Measurements from ENCODE around the gene TNNT1. TPM values are rescaled to one million over a fixed set of nuclear protein-coding genes. Genes with fewer than 3 reads are reported as not detected.

TNNT1 gene
- total RNA-seq, 1 donor from 2014 or later, result 1.7 TPM

DNA sequence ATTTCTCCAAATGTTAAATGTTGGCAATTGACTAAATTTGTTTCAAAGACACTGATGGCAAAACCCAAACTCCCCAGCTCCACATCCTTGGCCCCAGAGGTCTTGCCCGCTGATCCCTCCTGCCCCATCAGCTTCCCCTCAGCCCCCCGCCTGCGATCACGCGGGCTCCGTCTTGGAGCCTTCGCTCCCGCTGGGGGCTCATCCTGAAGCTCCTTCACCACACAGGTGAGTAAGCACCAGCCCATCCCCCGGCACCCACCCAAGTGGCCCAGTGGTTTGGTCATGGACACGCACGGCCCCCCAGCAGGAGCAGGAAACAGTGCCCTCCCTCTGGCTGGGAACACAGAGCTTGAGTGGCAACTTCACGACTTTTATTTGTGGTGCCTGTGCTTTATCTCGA lies 58.4 kb downstream of the TNNT1 start:
- no peak for DNase-seq (ENCODE audit: low read depth in 2 of 2)

DNA sequence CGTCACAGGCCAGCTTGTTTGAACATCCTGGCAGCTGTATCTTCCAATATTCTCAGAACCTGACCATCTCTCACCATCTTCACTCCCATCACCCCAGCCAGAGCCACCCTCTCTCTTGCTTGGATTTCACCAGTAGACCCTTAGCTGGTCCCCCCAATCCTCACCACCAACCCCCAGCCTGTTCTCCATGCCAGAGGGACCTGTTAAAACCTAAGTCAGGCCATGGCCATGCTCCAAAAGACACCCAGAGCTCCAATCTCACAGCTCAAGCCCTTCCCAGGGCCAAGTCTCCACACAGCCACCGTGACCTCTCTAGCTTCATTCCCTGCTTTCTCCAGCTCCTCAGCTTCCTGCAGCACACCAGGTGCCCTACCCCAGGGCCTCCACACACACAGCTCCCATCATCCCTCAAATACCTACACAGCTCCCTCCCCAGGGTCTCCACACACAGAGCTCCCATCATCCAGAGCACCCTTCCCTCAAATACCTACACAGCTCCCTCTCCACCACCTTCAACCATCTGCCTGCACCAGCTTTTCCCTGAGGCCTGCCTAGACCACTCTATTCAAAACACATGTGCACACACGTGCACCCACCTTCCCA lies 59.6 kb downstream of the TNNT1 start:
- no peak for DNase-seq (ENCODE audit: low read depth in 2 of 2)

DNA sequence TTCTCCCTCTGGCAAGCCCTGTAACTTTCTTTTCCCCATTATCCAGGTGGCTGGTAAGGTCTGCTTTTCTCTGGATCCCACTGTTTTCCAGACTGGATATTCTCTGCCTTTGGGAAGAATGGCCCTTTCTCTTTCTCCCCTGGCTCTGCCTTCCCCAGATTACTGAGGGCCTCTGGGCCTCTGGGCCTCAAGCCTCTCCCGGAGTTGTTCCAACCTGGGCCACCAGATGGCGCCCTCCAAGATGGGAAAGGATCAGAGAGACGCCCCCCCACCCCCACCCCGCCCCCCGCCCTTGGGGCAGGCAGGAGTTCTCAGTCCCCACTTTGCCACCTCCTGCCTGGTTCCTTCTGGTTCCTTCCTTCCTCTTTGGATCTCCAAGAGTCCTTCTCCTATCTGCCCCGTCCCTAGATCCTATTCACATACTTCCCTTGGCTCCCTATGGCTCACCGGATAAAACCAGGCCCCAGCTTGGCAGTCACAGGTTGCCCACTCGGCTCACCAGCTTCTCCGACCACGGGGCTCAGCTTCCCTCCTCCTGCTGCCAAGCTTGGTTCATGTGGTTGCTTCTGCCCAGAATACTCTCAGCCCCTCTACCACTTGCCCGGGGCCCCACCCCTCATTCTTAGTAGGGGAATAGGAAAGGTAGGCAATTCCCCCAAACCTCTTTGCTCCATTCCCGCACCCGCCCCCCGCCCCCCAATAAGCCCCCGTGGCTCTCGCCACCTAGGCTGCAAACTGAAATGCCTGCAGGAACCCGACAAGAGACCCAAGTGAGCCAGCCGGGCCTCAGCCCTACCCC lies 60.3 kb downstream of the TNNT1 start:
- DNase-seq (ENCODE audit: low read depth in 2 of 2), result peak in 1 of 2 donors; percentile 65

DNA sequence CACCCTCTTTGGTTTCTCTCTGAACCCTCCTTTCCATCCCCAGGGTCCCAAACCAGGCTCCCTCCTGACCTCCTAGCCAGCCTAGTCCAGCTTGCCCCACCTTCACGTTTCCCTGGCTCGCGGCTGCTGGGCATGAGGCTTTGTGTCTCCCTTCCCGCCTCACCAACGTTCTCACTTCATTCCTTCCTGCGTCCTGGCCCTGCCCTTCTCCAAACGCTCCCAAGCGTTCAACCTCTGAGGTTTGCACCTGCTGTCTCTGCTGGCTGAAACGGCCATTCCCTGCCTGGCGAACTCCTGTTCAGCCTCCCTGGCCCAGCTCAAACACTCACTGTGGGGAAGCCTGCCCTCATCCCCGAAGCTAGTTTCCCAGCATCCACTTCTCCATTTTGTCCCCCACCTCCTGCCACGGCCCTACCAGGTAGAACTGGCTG lies 61.0 kb downstream of the TNNT1 start:
- DNase-seq (ENCODE audit: low read depth in 2 of 2), result no peak

- DNase-seq (ENCODE audit: low read depth in 2 of 2), result peak in 1 of 2 donors; percentile 46
These were observed 61.5 kb downstream of the TNNT1 start for GRCh38 chr19:55087542-55087901.

- peak; percentile 86 to 97 for DNase-seq (ENCODE audit: low read depth in 2 of 2)
These were observed 62.1 kb downstream of the TNNT1 start for GRCh38 chr19:55086730-55087541.

GRCh38 chr19:55085923-55086715 lies 62.9 kb downstream of the TNNT1 start:
- no peak for DNase-seq (ENCODE audit: low read depth in 2 of 2)

DNA sequence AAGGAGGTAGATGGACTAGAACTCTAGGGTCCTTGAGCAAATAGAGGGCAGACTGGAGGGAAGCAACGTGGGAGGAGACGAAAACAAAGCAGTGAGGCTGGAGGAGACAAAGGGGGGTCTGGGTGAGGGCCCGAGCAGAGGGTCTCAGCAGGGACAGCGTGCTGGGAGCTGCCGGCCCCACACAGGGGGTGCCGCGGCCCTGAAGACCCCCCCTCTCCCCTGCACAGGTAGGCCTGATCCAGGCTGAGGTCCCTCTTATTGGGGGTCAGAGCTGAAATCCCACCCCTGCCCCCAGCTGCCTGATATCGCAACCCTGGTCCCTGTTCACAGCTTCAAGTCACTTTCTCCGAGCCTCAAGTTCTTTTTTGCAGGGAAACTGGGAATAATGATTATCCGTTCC lies 64.6 kb downstream of the TNNT1 start:
- no peak for DNase-seq (ENCODE audit: low read depth in 2 of 2)

DNA sequence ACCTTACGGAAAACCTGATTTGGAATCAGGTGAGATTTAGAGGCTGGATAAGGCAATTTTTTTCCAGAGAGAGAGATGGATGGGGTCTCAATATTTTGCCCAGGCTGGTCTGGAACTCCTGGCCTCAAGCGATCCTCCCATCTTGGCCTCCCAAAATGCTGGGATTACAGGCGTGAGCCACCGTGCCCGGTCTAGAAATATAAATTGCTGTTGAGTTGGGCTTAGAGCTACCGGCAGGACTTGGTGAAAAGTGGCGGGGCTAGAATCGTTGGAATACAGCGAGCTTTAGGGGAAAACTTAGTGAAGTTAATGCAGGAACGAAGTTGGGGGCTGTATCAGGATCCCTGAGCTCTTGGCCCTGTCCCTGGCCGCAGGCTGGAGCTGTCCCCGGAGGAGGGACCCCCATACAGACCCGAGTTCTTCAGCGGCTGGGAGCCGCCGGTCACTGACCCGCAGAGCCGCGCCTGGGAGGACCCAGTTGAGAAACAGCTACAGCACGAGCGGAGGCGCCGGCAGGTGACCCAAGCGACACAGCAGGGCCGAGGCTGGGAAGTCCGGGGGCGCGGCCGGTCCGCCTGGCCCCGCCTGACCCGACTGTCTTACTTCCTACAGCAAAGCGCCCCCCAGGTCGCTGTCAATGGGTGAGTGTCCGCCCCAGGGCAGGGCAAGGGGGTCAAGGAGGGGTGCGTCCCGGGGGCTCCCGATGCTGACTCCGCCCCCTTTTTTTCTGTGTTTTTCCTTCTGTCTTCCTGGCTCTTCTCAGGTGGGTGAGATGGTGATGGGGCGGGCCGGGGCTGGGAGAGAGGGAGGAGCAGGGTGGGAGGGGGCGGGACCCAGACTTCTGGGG lies 65.8 kb downstream of the TNNT1 start:
- no peak for DNase-seq (ENCODE audit: low read depth in 2 of 2)

Other genes with a start within 250 kb of the TNNT1 start
- gene NCR1, start 243.1 kb downstream of the TNNT1 start, total RNA-seq, result not detected in 2 replicates
- gene NLRP7, start 201.7 kb downstream of the TNNT1 start, total RNA-seq, result not detected in 2 replicates
- gene NLRP2, start 182.8 kb downstream of the TNNT1 start, total RNA-seq, result 4.9 TPM in 1 of 2 replicates, not detected in the other
- gene GP6, start 110.9 kb downstream of the TNNT1 start, total RNA-seq, result under 0.01 TPM in 1 of 2 replicates, not detected in the other
- gene RDH13, start 86.1 kb downstream of the TNNT1 start, total RNA-seq, result 10.9 and 24.5 TPM in 2 replicates
- gene EPS8L1, start 73.3 kb downstream of the TNNT1 start, total RNA-seq, result 5.7 and 8.9 TPM in 2 replicates
- 21.1 and 34.4 TPM in 2 replicates for gene PPP1R12C, start 31.6 kb downstream of the TNNT1 start, total RNA-seq
- gene TNNI3, start 8.5 kb upstream of the TNNT1 start, total RNA-seq, result not detected in 2 replicates
- gene DNAAF3, start 17.4 kb upstream of the TNNT1 start, total RNA-seq, result 0.26 and 0.38 TPM in 2 replicates
- gene SYT5, start 31.1 kb upstream of the TNNT1 start, total RNA-seq, result under 0.01 TPM in 1 of 2 replicates, not detected in the other
- 0.13 TPM in 2 replicates for gene PTPRH, start 60.3 kb upstream of the TNNT1 start, total RNA-seq
- 0.26 and 0.89 TPM in 2 replicates for gene TMEM86B, start 79.6 kb upstream of the TNNT1 start, total RNA-seq
- 19.9 and 34.9 TPM in 2 replicates for gene PPP6R1, start 109.8 kb upstream of the TNNT1 start, total RNA-seq
- gene HSPBP1, start 130.9 kb upstream of the TNNT1 start, total RNA-seq, result 19.9 and 26.8 TPM in 2 replicates
- gene BRSK1, start 134.8 kb upstream of the TNNT1 start, total RNA-seq, result 0.39 and 1.3 TPM in 2 replicates
- gene TMEM150B, start 176.1 kb upstream of the TNNT1 start, total RNA-seq, result not detected in 2 replicates
- gene KMT5C, start 190.7 kb upstream of the TNNT1 start, total RNA-seq, result 3.2 and 4.6 TPM in 2 replicates
- not detected in 2 replicates for gene COX6B2, start 205.5 kb upstream of the TNNT1 start, total RNA-seq
- not detected in 2 replicates for gene GARIN5B, start 214.1 kb upstream of the TNNT1 start, total RNA-seq
- gene IL11, start 221.3 kb upstream of the TNNT1 start, total RNA-seq, result under 0.01 and 0.13 TPM in 2 replicates
- gene TMEM190, start 227.6 kb upstream of the TNNT1 start, total RNA-seq, result not detected in 2 replicates
- gene TMEM238, start 235.1 kb upstream of the TNNT1 start, total RNA-seq, result 0.26 and 0.63 TPM in 2 replicates
- 126 and 262 TPM in 2 replicates for gene RPL28, start 236.7 kb upstream of the TNNT1 start, total RNA-seq